Measurements from ENCODE around the gene CSNK1A1.
"Not testable (repeated sequence)": the region's sequence is repeated elsewhere in the genome, so short reads cannot be mapped to it uniquely, and the experiment has no call there.

- TF ChIP-seq, protein P1, sequence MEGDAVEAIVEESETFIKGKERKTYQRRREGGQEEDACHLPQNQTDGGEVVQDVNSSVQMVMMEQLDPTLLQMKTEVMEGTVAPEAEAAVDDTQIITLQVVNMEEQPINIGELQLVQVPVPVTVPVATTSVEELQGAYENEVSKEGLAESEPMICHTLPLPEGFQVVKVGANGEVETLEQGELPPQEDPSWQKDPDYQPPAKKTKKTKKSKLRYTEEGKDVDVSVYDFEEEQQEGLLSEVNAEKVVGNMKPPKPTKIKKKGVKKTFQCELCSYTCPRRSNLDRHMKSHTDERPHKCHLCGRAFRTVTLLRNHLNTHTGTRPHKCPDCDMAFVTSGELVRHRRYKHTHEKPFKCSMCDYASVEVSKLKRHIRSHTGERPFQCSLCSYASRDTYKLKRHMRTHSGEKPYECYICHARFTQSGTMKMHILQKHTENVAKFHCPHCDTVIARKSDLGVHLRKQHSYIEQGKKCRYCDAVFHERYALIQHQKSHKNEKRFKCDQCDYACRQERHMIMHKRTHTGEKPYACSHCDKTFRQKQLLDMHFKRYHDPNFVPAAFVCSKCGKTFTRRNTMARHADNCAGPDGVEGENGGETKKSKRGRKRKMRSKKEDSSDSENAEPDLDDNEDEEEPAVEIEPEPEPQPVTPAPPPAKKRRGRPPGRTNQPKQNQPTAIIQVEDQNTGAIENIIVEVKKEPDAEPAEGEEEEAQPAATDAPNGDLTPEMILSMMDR (conservative IDR thresholded peaks at IDR 0.05) = not testable (repeated sequence)
- not testable (repeated sequence) for TF ChIP-seq EZH2 (IDR thresholded peaks at IDR 0.05; ENCODE audit: low read depth)
Measured at GRCh38 chr5:149444430-149444829, 106.8 kb downstream of the CSNK1A1 start.
